ENCODE measurements around the gene CHAT.

GRCh38 chr10:49579621-49580020 lies 34.2 kb upstream of the CHAT start:
- no peak for TF ChIP-seq CTCF (IDR thresholded peaks at IDR 0.05; ENCODE audit: low read length)
- TF ChIP-seq EZH2 (optimal IDR thresholded peaks at IDR 0.05; ENCODE audit: low read depth, low read length): no peak
- no peak for TF ChIP-seq EZH2phosphoT487 (IDR thresholded peaks at IDR 0.05; ENCODE audit: low read length)
